GM12865 (cell line): Measurements from ENCODE around the gene PJVK.
"Not testable (repeated sequence)": the region's sequence is repeated elsewhere in the genome, so short reads cannot be mapped to it uniquely, and the experiment has no call there.

Experiments used
- DNase-seq: peaks from one replicate; pipeline ENCODE4 v3.0.0; 2010; ENCODE audit warnings: low read depth
- H3K4me3 ChIP-seq: 2 replicates; pipeline ENCODE4 v1.5.1; 2011; ENCODE audit warnings: mild to moderate bottlenecking, low read depth, low read length, control low read depth
- CTCF ChIP-seq: IDR thresholded peaks from 2 replicates; pipeline ENCODE4 v1.5.1; 2011; ENCODE audit warnings: low read length, control low read depth, low read depth, inconsistent platforms; ENCODE audit not compliant: insufficient read depth; ENCODE audit errors: missing control alignments

Gene PJVK

GRCh38 chr2:178450774-178451525 lies at the start of gene PJVK, which contains the start of gene PRKRA:
TSS of gene PJVK (plus strand) at chr2:178451378. CDS start at chr2:178453410, 2,032 bp downstream.
TSS of gene PRKRA (minus strand) at chr2:178451175. CDS start at chr2:178451030, 145 bp downstream.
- DNase-seq = peak; percentile 98
- no peak for TF ChIP-seq CTCF
- peak within 1 kb of the TSS; percentile 93 for H3K4me3 ChIP-seq

- no peak overlapping the region for H3K4me3 ChIP-seq
- TF ChIP-seq CTCF = no peak
- DNase-seq = no peak
Observed at GRCh38 chr2:178401994-178402437, 49.2 kb upstream of the PJVK start.

GRCh38 chr2:178403671-178404306 lies 47.4 kb upstream of the PJVK start:
- peak; percentile 82 for DNase-seq
- TF ChIP-seq CTCF = no peak
- peak overlapping the region; percentile 41 for H3K4me3 ChIP-seq

- peak overlapping the region; percentile 41 for H3K4me3 ChIP-seq
- no peak for TF ChIP-seq CTCF
- peak; percentile 97 for DNase-seq
Observed at GRCh38 chr2:178404368-178404767, 46.8 kb upstream of the PJVK start.

- DNase-seq = no peak
- TF ChIP-seq CTCF = no peak
- H3K4me3 ChIP-seq = no peak overlapping the region
Observed at GRCh38 chr2:178409261-178409660, 41.9 kb upstream of the PJVK start.

- H3K4me3 ChIP-seq = no peak overlapping the region
- no peak for TF ChIP-seq CTCF
- DNase-seq = no peak
Observed at GRCh38 chr2:178412047-178412446, 39.1 kb upstream of the PJVK start.

GRCh38 chr2:178412453-178412852 lies 38.7 kb upstream of the PJVK start:
- not testable (repeated sequence) for DNase-seq, H3K4me3 ChIP-seq
